AG09309 (cell line): ENCODE data around the gene TMEM120A.
"Not testable (repeated sequence)": the region's sequence is repeated elsewhere in the genome, so short reads cannot be mapped to it uniquely, and the experiment has no call there.

Experiments
- DNase-seq: peaks from one replicate; pipeline ENCODE4 v3.0.0-alpha.2; 2010; ENCODE audit warnings: low read depth
- H3K4me3 ChIP-seq: 2 replicates; pipeline ENCODE4 v1.5.1; 2011; ENCODE audit warnings: mild to moderate bottlenecking, low read depth, low read length, moderate library complexity; ENCODE audit not compliant: control insufficient read depth
- TF ChIP-seq, protein P1 (sequence below): IDR thresholded peaks from 2 replicates; pipeline ENCODE4 v1.5.1; 2011; ENCODE audit warnings: mild to moderate bottlenecking, low read depth, low read length, inconsistent platforms; ENCODE audit not compliant: insufficient read depth, control insufficient read depth; ENCODE audit errors: missing control alignments

TMEM120A gene

GRCh38 chr7:75994388-75995051 lies at the start of gene TMEM120A:
Gene TMEM120A, minus strand, starts transcription at chr7:75994595. Its CDS starts 25 bp downstream, at chr7:75994570.
- TF ChIP-seq, protein P1, sequence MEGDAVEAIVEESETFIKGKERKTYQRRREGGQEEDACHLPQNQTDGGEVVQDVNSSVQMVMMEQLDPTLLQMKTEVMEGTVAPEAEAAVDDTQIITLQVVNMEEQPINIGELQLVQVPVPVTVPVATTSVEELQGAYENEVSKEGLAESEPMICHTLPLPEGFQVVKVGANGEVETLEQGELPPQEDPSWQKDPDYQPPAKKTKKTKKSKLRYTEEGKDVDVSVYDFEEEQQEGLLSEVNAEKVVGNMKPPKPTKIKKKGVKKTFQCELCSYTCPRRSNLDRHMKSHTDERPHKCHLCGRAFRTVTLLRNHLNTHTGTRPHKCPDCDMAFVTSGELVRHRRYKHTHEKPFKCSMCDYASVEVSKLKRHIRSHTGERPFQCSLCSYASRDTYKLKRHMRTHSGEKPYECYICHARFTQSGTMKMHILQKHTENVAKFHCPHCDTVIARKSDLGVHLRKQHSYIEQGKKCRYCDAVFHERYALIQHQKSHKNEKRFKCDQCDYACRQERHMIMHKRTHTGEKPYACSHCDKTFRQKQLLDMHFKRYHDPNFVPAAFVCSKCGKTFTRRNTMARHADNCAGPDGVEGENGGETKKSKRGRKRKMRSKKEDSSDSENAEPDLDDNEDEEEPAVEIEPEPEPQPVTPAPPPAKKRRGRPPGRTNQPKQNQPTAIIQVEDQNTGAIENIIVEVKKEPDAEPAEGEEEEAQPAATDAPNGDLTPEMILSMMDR = peak; percentile 14
- H3K4me3 ChIP-seq = peak within 1 kb of the TSS; percentile 80
- DNase-seq = peak; percentile 43

GRCh38 chr7:76040126-76040525 lies 45.7 kb upstream of the TMEM120A start:
- no peak overlapping the region for H3K4me3 ChIP-seq
- DNase-seq = no peak
- TF ChIP-seq, protein P1 = no peak

- TF ChIP-seq, protein P1 = no peak
- peak; percentile 58 for DNase-seq
- H3K4me3 ChIP-seq = no peak overlapping the region
Measured at GRCh38 chr7:76037310-76037709, 42.9 kb upstream of the TMEM120A start.

DNA sequence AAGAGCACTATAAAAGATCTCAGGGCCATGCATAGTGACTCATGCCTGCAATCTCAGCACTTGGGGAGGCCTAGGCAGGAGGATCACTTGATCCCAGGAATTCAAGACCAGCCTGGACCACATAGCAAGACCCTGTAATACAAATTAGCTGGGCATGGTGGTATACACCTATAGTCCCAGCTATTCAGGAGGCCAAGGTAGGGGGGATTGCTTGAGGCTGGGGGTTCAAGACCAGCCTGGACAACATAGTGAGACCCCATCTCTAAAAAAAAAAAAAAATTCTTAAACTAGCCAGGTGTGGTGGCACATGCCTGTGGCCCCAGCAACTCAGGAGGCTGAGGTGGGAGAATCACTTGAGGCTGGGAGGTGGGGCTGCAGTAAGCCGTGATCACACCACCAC lies 37.6 kb upstream of the TMEM120A start:
- DNase-seq = no peak
- H3K4me3 ChIP-seq = no peak overlapping the region
- TF ChIP-seq, protein P1 = no peak

DNA sequence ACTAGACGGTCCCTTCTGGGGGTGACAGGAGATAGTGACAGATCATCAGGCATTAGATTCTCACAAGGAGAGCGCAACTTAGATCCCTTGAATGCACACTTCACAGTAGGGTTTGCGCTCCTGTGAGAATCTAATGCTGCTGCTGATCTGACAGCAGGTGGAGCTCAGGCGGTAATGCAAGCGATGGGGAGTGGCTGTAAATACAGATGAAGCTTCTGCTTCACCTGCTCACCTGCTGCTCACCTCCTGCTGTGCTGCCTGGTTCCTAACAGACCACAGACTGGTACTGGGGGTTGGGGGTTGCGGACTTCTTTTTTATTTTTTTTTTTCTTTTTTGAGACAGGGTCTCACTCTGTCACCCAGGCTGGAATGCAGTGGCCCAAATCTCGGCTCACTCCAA lies 35.3 kb upstream of the TMEM120A start:
- DNase-seq, H3K4me3 ChIP-seq: not testable (repeated sequence)

DNA sequence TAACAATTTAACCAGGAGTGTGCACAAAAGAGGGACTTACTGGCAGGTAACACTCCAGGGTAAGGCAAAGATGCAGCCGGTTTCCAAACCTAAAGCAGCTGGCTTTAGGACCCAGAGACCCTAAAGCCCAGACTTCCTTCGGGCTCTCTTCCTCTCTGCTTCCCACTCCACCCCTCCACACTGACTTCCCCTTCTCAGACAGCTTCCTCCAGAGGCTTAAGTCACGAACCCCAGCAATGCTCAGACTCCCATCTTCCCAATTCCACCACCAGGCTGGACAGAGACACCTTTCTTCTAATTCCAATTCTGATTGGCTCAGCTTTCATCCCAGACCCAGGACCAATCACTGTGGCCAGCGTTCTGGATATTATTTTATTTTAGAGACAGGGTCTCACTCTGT lies 28.6 kb upstream of the TMEM120A start:
- no peak for DNase-seq
- no peak overlapping the region for H3K4me3 ChIP-seq
- TF ChIP-seq, protein P1 = no peak

DNA sequence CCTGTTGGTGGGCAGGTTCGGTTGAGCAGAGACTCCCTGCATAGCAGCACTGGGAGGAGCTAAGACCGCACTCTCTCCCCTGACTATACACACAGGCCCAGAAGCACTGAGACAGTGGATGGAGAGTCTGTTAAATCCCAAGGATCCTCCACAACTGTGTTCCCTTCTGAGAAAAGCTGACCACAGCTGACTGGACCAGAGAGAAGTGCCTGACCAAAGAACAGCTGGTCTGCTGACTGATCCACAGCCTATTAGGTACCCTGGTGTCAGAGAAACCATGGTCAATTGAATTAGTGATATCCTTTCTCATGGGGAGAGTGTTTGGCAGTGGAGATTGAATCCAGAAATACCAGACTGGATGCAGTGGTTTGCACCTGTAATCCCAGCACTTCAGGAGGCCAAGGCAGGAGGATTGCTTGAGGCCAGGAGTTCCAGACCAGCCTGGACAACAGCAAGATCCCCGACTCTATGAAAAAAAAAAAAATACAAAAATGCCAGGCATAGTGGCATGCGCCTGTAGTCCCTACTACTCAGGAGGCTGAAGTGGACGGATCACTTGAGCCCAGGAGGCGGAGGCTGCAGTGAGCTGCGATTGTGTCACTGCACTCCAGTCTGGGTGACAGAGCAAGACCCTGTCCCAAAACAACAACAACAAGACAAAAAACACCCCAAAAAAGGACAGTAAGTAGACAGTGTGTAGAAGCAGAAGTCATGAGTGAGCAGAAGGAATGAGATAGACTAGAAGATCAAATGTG lies 27.8 kb upstream of the TMEM120A start:
- TF ChIP-seq, protein P1 = no peak
- H3K4me3 ChIP-seq = no peak overlapping the region
- DNase-seq = no peak
